DOHH2 (cell line): ENCODE results near the gene PNPLA5.

ENCODE experiments used
- H3F3A ChIP-seq: fragments of 200-600 bp; sonication (generic), shearing (Covaris generic); 2 replicates; pipeline ENCODE4 v1.6.0; 2016; ENCODE audit warnings: antibody characterized with exemption, mild to moderate bottlenecking; ENCODE audit not compliant: control insufficient read depth, insufficient read depth
- H3K27ac ChIP-seq: fragments of 200-600 bp; sonication (generic); 2 replicates; pipeline ENCODE4 v1.5.1; 2014; ENCODE audit warnings: low read depth, mild to moderate bottlenecking, low read length, moderate library complexity
- H3K27me3 ChIP-seq: fragments of 200-600 bp; sonication (generic); 2 replicates; pipeline ENCODE4 v1.6.1; 2014; ENCODE audit warnings: mild to moderate bottlenecking, low read length, mixed read lengths; ENCODE audit not compliant: control insufficient read depth
- H3K36me3 ChIP-seq: fragments of 200-600 bp; sonication (generic); 2 replicates; pipeline ENCODE4 v1.6.1; 2014; ENCODE audit warnings: mild to moderate bottlenecking, low read length, moderate library complexity, mixed read lengths; ENCODE audit not compliant: control insufficient read depth
- H3K4me1 ChIP-seq: fragments of 200-600 bp; sonication (generic); 2 replicates; pipeline ENCODE4 v1.6.1; 2014; ENCODE audit warnings: mild to moderate bottlenecking, low read length, mixed read lengths; ENCODE audit not compliant: control insufficient read depth
- H3K4me2 ChIP-seq: fragments of 200-600 bp; sonication (generic); 2 replicates; pipeline ENCODE4 v1.6.0; 2014; ENCODE audit warnings: mild to moderate bottlenecking, low read length, moderate library complexity
- H3K4me3 ChIP-seq: fragments of 200-600 bp; sonication (generic); 2 replicates; pipeline ENCODE4 v1.5.1; 2014; ENCODE audit warnings: mild to moderate bottlenecking, low read length, mixed read lengths
- H3K79me2 ChIP-seq: fragments of 200-600 bp; sonication (generic); 2 replicates; pipeline ENCODE4 v1.6.1; 2014; ENCODE audit warnings: mild to moderate bottlenecking, low read length, mixed read lengths; ENCODE audit not compliant: control insufficient read depth
- H3K9me2 ChIP-seq: fragments of 200-600 bp; sonication (generic); replicated peaks from 2 replicates; pipeline ENCODE4 v1.6.1; 2014; ENCODE audit warnings: mild to moderate bottlenecking, low read length, mixed read lengths; ENCODE audit not compliant: control insufficient read depth
- H3K9me3 ChIP-seq: fragments of 200-600 bp; sonication (generic); 2 replicates; pipeline ENCODE4 v1.6.1; 2014; ENCODE audit warnings: antibody characterized with exemption, low read length, mixed read lengths; ENCODE audit not compliant: control insufficient read depth, insufficient read depth
- H4K20me1 ChIP-seq: fragments of 200-600 bp; sonication (generic); 2 replicates; pipeline ENCODE4 v1.6.0; 2014; ENCODE audit warnings: low read depth, mild to moderate bottlenecking, antibody characterized with exemption, low read length, moderate library complexity; ENCODE audit not compliant: control insufficient read depth, insufficient read depth
- EZH2phosphoT487 ChIP-seq: fragments of 200-600 bp; sonication (generic); IDR thresholded peaks from 2 replicates; pipeline ENCODE4 v1.6.1; 2017; ENCODE audit warnings: borderline replicate concordance, mild to moderate bottlenecking, antibody characterized with exemption, low read length, moderate library complexity, mixed read lengths
- TF ChIP-seq, protein P1 (sequence below): fragments of 200-600 bp; sonication (generic); IDR thresholded peaks from one replicate; pipeline ENCODE4 v1.5.1; 2014; ENCODE audit warnings: antibody characterized with exemption, mild to moderate bottlenecking, low read depth, low read length; ENCODE audit not compliant: poor library complexity, severe bottlenecking

PNPLA5 gene

DNA sequence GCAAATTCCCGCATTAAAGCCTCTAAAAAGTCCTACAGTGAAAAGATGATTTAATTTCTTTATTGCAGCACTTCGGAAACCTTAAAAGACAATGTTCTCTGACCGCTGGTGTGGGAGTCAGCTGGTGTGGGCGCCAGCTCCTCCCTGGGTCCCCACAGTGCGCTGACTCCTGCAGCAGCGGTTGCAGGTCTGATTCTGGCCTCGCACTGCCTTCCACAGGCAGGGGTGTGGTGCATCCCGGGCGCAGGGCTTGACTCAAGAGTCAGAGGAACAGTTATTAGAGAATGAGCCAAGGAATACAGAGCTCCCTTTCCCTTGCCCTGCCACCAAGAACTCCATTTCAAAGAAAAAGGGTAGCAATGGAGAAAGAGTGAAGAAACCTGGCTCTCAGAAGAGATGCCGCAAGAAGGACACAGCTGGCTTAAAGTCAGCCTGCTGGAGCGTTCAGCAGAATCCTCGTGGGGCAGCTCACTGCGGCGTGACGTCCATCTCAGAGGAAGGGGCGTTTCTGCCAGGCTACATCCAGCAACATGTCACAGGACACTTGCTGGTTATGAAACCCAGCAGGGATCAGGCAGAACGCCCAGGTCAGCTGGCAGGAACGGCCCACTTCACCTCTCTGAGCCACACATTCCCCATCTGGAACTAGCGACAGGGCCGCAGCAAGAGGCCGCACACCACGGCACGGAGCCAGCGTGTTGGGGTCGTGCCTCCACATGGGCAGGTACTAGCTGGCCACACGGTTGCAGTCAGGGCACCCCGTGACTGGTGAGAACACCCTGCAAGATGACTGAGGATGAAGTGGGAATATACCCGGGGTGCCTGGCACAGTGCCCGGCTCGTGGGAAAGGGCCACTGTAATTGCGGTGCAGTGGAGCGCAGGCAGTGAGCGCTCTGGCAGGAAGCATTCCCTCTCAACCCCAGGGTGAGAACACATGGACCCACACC lies 61.6 kb downstream of the PNPLA5 start:
- no peaks in the 10 kb centered on the region for H3K36me3 ChIP-seq
- H4K20me1 ChIP-seq = no peaks in the 10 kb centered on the region
- H3K9me3 ChIP-seq = no peaks in the 10 kb centered on the region
- no peak for TF ChIP-seq EZH2phosphoT487
- TF ChIP-seq, protein P1, sequence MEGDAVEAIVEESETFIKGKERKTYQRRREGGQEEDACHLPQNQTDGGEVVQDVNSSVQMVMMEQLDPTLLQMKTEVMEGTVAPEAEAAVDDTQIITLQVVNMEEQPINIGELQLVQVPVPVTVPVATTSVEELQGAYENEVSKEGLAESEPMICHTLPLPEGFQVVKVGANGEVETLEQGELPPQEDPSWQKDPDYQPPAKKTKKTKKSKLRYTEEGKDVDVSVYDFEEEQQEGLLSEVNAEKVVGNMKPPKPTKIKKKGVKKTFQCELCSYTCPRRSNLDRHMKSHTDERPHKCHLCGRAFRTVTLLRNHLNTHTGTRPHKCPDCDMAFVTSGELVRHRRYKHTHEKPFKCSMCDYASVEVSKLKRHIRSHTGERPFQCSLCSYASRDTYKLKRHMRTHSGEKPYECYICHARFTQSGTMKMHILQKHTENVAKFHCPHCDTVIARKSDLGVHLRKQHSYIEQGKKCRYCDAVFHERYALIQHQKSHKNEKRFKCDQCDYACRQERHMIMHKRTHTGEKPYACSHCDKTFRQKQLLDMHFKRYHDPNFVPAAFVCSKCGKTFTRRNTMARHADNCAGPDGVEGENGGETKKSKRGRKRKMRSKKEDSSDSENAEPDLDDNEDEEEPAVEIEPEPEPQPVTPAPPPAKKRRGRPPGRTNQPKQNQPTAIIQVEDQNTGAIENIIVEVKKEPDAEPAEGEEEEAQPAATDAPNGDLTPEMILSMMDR = no peak
- no peaks in the 10 kb centered on the region for H3K27me3 ChIP-seq
- H3K79me2 ChIP-seq = no peaks in the 10 kb centered on the region
- no peaks in the 10 kb centered on the region for H3K9me2 ChIP-seq
- no peak overlapping the region for H3K4me3 ChIP-seq
- no peak overlapping the region for H3K4me2 ChIP-seq
- H3K27ac ChIP-seq = no peak overlapping the region
- no peaks in the 10 kb centered on the region for H3F3A ChIP-seq
- H3K4me1 ChIP-seq = no peaks in the 10 kb centered on the region
